ENCODE results near the gene TMEM106C. TPM values are rescaled to one million over a fixed set of nuclear protein-coding genes. Genes with fewer than 3 reads are reported as not detected.

Gene TMEM106C
- total RNA-seq, 1 experiment from 2014 or later, result 223 TPM

Other genes with a start within 250 kb of the TMEM106C start
- gene ENDOU, start 238.1 kb upstream of the TMEM106C start, total RNA-seq (2014; rRNA removed; shearing (Covaris generic); ENCODE audit: low replicate concordance), result not detected in 2 replicates
- 106 and 112 TPM in 2 replicates for gene RAPGEF3, start 204.7 kb upstream of the TMEM106C start, total RNA-seq (2014; rRNA removed; shearing (Covaris generic); ENCODE audit: low replicate concordance)
- 151 and 222 TPM in 2 replicates for gene SLC48A1, start 190.4 kb upstream of the TMEM106C start, total RNA-seq (2014; rRNA removed; shearing (Covaris generic); ENCODE audit: low replicate concordance)
- 10.9 and 12.4 TPM in 2 replicates for gene HDAC7, start 143.7 kb upstream of the TMEM106C start, total RNA-seq (2014; rRNA removed; shearing (Covaris generic); ENCODE audit: low replicate concordance)
- gene VDR, start 58.6 kb upstream of the TMEM106C start, total RNA-seq (2014; rRNA removed; shearing (Covaris generic); ENCODE audit: low replicate concordance), result 0.14 and 0.55 TPM in 2 replicates
- gene COL2A1, start 40.9 kb downstream of the TMEM106C start, total RNA-seq (2014; rRNA removed; shearing (Covaris generic); ENCODE audit: low replicate concordance), result not detected in 2 replicates
- gene SENP1, start 142.5 kb downstream of the TMEM106C start, total RNA-seq (2014; rRNA removed; shearing (Covaris generic); ENCODE audit: low replicate concordance), result 18.4 and 23.3 TPM in 2 replicates
- 65.4 and 193 TPM in 2 replicates for gene PFKM, start 155.8 kb downstream of the TMEM106C start, total RNA-seq (2014; rRNA removed; shearing (Covaris generic); ENCODE audit: low replicate concordance)
- 14.0 and 20.9 TPM in 2 replicates for gene ASB8, start 193.9 kb downstream of the TMEM106C start, total RNA-seq (2014; rRNA removed; shearing (Covaris generic); ENCODE audit: low replicate concordance)
- gene CCDC184, start 220.0 kb downstream of the TMEM106C start, total RNA-seq (2014; rRNA removed; shearing (Covaris generic); ENCODE audit: low replicate concordance), result not detected in 2 replicates
- not detected in 2 replicates for gene OR10AD1, start 239.7 kb downstream of the TMEM106C start, total RNA-seq (2014; rRNA removed; shearing (Covaris generic); ENCODE audit: low replicate concordance)

All from Caki2 (cell line).